ENCODE results near the gene FSHR.

DNA sequence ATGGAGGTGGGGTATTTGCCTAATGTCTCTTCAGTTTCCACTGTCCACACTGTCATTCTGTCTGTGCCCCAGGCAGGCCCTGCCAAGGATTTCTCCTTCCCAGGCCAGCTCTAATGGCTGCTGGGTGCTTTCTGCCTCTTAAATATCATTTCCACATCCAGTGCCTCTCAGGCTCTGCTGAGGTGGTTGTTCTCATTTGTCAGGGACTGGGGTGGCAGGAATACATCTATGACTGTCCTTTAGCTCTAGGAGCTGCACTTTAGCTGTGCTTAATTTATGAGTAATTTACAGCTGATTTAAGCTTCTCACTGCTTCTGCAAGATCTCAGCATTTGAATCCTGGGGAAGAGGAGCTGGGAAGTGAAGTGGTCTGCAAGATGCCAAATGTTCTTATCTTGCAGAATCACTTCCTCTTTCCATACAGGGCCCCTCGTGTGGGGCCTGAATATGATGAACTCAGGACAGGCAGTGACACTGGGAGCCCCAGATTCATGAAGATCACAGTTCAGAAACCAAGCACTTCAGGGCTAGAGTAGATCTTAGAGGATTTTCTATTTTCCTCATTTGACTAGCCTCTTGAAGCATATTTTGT is 150.2 kb downstream of the FSHR start:
- TF ChIP-seq, protein P1, sequence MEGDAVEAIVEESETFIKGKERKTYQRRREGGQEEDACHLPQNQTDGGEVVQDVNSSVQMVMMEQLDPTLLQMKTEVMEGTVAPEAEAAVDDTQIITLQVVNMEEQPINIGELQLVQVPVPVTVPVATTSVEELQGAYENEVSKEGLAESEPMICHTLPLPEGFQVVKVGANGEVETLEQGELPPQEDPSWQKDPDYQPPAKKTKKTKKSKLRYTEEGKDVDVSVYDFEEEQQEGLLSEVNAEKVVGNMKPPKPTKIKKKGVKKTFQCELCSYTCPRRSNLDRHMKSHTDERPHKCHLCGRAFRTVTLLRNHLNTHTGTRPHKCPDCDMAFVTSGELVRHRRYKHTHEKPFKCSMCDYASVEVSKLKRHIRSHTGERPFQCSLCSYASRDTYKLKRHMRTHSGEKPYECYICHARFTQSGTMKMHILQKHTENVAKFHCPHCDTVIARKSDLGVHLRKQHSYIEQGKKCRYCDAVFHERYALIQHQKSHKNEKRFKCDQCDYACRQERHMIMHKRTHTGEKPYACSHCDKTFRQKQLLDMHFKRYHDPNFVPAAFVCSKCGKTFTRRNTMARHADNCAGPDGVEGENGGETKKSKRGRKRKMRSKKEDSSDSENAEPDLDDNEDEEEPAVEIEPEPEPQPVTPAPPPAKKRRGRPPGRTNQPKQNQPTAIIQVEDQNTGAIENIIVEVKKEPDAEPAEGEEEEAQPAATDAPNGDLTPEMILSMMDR (IDR thresholded peaks at IDR 0.05; ENCODE audit: low read length): no peak
- no peak for TF ChIP-seq EZH2 (IDR thresholded peaks at IDR 0.05; ENCODE audit: borderline replicate concordance, low read length)
